Stimulated activated CD4-positive, alpha-beta T cell treated with anti-CD3 and anti-CD28 coated beads, Interleukin-15, amount 100 ng/mL, for 1 hour (primary cell): ENCODE data around the gene NAALADL2.

Experiments used
- DNase-seq, 2 donors: peaks; one replicate each; pipeline ENCODE4 v3.0.0-alpha.2; 2020; ENCODE audit warnings: low read depth in 1 of 2, low spot score in 1 of 2

NAALADL2 gene

GRCh38 chr3:174960898-174961297 lies 101.8 kb downstream of the NAALADL2 start:
- DNase-seq = no peak

DNA sequence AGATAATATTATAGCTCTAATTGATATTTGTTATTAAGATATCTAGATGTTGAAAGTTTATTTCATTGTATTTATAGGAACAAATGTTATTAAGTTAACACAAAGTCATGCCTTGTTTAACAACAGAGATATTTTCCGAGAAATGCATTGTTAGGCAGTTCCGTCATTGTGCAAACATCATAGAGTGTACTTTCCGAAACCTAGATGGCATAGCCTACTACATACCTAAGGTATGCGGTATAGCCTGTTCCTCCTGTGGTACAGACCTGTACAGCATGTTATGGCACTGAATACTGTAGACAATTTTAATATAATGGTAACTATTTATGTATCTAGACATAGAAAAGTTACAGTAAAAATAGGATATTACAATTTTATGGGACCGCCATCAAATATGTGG lies 114.3 kb downstream of the NAALADL2 start:
- no peak for DNase-seq

- DNase-seq = no peak
Observed at GRCh38 chr3:174986685-174987084, 127.6 kb downstream of the NAALADL2 start.

GRCh38 chr3:175001091-175001490 lies 142.0 kb downstream of the NAALADL2 start:
- DNase-seq = no peak

DNA sequence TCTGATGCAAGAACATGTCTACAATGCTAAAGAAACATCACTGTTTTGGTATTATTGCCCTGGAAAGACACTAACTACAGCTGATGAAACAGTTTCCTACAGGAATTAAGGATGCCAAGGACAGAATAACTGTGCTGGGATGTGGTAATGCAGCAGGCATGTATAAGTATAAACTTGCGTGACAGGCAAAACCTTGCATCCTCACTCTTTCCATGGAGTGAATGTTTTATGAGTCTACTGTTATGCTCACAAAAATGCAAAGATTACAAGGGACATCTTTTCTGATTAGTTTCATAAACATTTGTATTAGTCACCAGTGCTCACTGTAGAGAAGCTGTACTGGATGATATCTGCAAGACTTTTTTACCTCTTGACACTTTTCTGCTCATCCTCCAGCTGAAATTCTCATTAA lies 143.6 kb downstream of the NAALADL2 start:
- no peak for DNase-seq

- no peak for DNase-seq
Observed at GRCh38 chr3:175003590-175003989, 144.5 kb downstream of the NAALADL2 start.

- no peak for DNase-seq
Observed at GRCh38 chr3:175005193-175005592, 146.1 kb downstream of the NAALADL2 start.

- DNase-seq = no peak
Observed at GRCh38 chr3:175005881-175006280, 146.7 kb downstream of the NAALADL2 start.

DNA sequence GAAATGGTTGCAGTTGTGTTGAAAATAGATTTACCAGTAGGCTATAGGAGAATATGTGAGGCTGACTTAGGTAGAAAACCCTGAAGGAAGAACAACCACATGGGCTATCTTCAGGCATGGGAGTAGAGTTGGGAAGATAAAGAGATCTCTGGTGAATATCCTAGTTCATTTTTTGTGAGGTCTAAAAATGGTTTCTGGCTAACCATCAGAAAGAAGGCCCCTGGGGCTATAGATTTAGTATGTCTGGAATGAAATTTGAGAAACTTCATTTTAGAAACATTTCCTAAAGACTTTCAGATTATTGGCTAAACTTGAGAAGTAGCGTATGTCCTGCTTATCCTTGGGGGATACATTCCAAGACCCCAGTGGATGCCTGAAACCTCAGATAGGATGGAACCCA lies 148.2 kb downstream of the NAALADL2 start:
- DNase-seq = no peak

DNA sequence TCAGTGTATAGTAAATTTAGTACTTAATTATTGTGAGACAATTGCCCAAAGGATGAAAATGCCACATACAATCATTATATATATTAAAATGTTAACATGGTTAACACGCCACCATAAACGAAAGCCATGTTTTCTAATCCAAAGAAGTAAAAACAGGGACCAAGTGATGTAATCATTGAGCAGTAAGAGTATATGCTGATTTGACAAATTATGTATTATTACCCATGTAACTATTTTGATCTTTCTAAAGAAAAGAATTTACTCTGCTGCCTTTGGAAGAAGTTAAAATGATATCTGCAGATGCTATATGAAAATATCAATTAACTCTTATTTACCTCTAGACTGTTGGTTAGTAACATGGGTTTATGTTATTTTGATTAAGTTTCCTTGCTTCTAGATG lies 150.2 kb downstream of the NAALADL2 start:
- no peak for DNase-seq

DNA sequence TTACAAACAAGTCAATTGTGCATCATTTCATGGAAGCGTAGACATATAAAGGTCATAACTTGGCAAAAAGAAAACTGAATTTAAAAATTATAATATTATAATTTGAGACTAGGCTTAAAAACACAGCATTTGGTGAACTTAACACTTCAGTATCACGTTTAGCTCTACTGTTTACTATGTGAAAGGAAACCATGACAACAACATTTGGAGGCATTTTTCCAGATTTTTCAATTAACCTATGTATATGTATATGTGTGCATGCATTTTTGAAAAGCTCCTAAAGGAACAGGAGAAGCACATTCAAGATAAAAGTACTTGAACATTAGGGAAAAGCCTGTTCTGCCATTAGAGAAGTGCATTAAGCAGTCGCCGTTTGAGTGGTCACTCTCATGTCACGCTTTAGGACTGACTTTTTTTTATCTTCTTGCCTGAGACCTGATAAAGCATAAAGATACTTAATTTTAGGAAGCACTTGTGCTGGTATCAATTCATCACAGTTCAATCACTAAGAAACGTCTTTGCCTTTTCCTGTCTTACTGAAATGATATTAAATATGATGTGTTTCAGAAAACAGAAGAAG lies 156.0 kb downstream of the NAALADL2 start:
- no peak for DNase-seq

GRCh38 chr3:175018946-175019727 lies 160.0 kb downstream of the NAALADL2 start:
- DNase-seq = no peak

DNA sequence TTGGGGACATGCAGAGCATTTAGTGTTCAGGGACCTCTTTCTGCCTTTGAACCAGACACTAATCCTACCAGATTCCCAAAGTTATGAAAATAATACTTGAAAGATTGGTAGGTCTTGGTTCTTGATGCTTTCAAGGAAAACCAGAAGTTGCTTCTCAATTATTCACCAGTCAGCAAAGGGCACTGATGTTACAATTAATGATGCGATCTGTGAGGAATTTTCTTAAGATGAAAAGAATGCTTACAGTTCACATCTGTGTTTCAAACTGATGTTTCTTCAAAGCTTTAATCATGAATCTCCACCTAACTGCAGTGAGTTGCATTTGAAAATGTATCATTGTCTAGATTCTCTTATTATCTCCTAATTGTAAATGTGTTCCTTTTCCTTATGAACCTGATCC lies 161.0 kb downstream of the NAALADL2 start:
- DNase-seq = no peak

- DNase-seq = no peak
Observed at GRCh38 chr3:175029828-175030227, 170.7 kb downstream of the NAALADL2 start.

GRCh38 chr3:175039875-175040274 lies 180.7 kb downstream of the NAALADL2 start:
- DNase-seq = no peak

DNA sequence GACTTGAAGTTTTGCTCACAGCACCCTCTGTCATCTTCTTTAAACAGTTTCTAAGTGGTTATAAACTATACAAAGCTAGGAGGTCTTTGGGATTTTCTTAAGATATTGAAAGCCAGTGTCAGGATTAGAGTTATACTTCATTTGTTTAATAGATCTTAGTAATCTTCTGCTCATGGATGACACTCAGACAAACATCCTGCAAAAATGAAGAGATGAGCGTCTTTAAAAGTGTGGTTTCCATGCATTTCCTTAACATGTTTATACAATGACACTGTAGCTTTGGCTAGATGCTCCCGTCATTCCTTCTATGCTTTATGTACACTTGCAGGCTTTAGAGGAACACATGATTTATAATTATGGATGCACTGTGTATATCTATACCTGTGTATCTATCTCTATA lies 182.2 kb downstream of the NAALADL2 start:
- DNase-seq = no peak

- DNase-seq = no peak
Observed at GRCh38 chr3:175046601-175047000, 187.5 kb downstream of the NAALADL2 start.

- DNase-seq = no peak
Observed at GRCh38 chr3:175047786-175048185, 188.7 kb downstream of the NAALADL2 start.

DNA sequence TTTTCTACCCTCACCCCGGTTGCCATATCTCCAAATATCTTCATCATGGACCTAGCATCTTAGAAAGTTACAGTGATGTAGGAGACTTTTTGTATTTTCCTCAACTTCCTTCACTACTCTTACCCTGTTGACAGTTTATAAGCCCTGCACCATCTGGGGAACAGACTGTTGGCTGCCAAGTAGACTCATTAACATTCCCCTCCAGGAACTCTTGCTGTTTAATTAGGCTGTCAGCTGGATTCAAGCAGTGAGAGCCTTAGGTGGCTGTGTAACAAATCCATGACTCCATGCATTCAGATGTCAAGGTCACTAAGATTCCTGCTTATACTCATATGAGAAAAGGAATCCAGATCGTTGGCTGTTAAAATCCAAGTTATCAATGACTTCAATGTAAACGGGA lies 198.3 kb downstream of the NAALADL2 start:
- no peak for DNase-seq

GRCh38 chr3:175059788-175060187 lies 200.7 kb downstream of the NAALADL2 start:
- no peak for DNase-seq

DNA sequence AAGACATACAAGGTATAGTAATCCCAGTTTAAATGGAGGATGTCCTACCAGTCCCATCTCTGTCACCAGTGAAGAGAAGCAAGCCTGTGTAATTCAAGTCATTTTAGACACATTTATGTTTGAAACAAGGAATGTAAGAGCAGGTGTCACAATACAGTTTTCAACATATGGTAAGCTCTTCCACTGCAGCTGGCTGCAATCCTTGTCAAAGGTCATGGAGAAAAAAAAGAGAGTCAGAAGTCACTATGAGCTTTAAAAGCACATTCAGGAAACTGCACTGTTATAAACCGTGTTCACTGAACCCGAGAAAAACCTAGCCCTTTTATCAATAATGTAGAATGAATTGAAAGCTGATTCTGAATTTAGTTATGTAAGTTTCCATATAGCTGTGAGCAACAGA lies 206.4 kb downstream of the NAALADL2 start:
- no peak for DNase-seq

DNA sequence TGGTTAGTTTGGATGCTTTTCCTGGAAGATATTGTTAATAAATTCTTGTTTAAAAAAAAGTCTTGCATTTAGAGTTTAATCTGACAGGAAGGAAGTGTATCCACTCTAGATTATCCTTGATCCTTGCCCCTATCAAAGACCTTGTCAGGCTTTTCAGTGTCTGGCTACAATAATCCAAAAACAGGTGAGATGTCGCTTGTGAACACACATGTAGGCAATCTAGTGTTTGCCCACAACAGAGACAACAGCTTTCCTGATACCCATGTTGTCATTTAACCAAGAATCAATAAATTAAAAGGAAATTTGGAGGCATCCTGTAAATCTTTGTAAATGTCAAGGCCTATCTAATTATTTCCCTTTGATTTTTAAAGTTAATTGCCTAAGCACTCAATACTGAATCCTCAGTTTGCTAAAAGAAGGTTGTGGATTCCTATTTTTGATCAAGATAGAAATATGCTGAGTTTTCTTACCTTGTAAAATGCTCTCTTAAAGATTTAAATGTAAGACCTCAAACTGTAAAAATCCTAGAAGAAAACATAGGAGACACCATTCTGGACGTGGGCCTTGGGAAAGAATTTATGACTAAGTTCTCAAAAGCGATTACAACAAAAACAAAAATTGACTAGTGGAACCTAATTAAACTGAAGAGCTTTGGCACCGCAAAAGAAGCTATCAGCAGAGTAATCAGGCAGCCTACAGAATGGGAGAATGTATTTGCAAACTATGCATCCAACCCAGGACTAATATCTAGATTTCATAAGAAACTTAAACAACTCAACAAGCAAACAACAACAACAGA lies 207.7 kb downstream of the NAALADL2 start:
- DNase-seq = no peak
